GM18867 (cell line): ENCODE measurements around the gene ARID3A.

Source experiments
- ATAC-seq: cut with Tn5 transposase; IDR thresholded peaks from one replicate; pipeline ENCODE4 v1.9.1; 2021; ENCODE audit warnings: mild to moderate bottlenecking, moderate library complexity; ENCODE audit not compliant: unreplicated experiment

Gene ARID3A

DNA sequence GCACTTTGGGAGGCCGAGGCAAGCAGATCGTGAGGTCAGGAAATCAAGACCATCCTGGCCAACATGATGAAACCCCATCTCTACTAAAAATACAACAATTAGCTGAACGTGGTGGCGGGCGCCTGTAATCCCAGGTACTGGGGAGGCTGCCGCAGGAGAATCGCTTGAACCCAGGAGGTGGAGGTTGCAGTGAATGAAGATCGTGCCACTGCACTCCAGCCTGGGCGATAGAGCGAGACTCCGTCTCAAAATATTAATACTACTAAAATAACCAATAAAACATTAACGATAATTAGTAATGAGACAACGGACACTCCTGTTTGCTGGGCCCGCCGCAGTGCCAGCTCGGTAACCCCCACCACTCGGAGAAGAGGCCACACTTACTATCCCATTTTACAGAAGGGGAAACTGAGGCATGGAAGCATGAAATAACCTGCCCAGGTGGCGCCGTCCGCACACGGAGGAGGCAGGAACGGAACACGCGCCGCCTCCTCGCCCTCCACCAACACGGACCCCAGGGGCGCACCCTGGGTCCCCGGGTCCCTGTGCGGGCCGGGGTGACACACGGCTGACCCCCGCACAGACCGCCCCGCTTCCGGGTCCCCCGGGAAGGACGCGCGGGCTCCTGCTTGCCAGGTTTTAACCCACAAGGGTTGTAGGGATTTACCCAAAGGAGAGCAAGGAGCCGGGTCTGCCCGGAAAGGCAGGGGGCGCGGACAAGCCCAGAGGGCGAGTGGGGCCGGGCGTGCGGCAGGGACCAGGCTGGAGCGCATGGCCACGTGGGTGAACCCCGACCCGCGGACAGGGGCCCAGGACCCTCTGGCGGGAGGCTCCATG lies 14.4 kb upstream of the ARID3A start:
- no peak for ATAC-seq

DNA sequence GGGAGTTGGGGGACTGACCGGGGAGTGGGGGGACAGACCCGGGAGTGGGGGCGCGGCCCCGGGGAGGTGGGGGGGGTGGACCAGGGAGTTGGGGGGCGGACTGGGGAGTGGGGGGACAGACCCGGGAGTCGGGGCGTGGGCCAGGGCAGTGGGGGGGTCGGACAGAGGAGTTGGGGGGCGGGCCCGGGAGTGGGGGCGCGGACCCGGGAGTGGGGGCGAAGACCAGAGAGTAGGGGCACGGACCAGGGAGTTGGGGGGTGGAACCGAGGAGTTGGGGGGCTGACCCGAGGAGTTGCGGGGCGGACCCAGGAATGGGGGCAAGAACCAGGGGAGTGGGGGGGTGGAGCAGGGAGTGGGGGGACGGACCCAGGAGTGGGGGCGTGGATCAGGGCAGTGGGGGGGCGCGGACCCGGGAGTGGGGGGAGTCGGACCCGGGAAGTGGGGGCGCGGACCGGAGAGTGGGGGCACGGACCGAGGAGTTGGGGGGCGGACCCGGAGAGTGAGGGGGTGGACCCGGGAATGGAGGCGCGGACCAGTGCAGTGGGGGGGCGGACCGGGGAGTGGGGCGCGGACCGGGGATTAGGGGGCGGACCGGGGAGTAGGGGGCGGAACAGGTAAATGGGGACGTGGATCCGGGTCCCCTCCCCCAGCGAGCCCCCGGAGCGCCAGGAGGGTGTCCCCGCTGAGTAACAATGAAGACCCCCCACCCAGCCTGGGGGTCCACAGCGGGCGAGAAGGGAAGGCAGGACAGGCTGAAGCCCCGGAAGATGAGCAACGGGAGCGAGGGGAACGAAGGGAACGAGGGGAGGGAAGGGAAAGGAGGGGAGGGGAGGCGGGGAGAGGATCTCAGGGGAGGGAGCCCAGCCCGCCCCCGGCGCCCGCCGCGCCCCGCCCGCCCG lies 13.4 kb upstream of the ARID3A start:
- ATAC-seq: no peak

DNA sequence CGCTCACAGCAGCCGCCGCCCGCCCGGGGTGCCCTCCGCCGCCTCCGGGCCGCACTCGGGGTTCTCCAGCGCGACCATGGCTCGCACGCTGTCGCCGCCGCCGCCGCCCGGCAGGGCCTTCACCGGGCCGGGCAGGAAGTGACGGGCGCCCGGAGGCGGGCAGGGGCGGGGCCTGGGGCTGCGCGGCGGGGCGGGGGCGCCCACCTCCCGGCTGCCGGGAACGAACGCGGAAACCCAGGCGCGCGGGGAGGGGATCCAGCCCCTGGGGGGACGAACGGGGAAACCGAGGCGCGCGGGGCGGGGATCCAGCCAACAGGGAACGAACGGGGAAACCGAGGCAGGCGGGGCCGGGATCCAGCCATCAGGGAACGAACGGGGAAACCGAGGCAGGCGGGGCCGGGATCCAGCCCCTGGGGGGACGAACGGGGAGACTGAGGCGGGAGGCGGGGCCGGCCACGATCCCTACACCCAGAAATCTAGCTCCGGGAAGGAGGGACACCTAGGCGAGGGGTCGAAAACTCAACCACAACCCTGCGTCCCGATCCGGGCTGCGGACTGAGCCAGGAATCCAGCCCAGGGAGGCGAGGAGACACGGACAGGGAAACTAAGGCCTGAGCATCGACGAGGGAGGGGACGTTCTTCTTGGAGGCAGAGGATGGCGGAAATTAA lies 12.6 kb upstream of the ARID3A start, which contains the start of gene R3HDM4:
Gene R3HDM4, minus strand, starts transcription at position 140 of the 669 bp plus-strand sequence. Its CDS starts 62 bp downstream, at position 78.
- peak; percentile 51 for ATAC-seq

DNA sequence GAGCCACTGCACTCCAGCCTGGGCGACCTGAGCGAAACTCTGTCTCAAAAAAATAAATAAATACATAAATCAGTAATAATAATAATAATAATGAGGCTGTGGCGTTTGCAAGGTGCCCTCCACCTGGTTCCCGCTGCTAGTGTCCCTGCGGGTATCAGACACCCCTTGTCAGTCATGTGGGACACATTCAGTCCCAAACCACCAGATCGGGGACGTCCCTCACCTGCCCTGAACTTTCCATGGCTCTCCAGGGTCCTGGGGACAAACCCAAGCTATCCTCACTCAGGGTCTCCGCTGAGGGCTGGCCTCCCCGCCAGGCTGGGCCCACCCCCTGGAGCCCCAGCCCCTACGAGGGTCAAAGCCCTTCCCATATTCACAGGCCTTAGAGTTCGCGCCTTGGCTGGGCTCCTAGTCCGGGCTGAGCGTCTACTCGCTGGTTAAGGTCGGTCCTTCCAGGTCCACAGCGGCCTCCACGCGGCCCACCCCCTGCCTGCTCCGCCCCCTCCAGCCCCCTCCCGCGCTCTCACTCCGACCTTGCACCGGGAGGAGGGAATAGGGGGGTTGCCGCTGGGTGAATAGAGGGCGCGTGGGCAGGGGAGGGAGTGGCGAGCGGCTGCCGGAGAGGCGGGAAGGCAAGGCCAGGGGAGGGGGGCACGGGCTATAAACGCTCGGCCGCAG lies 9.1 kb upstream of the ARID3A start:
- no peak for ATAC-seq

DNA sequence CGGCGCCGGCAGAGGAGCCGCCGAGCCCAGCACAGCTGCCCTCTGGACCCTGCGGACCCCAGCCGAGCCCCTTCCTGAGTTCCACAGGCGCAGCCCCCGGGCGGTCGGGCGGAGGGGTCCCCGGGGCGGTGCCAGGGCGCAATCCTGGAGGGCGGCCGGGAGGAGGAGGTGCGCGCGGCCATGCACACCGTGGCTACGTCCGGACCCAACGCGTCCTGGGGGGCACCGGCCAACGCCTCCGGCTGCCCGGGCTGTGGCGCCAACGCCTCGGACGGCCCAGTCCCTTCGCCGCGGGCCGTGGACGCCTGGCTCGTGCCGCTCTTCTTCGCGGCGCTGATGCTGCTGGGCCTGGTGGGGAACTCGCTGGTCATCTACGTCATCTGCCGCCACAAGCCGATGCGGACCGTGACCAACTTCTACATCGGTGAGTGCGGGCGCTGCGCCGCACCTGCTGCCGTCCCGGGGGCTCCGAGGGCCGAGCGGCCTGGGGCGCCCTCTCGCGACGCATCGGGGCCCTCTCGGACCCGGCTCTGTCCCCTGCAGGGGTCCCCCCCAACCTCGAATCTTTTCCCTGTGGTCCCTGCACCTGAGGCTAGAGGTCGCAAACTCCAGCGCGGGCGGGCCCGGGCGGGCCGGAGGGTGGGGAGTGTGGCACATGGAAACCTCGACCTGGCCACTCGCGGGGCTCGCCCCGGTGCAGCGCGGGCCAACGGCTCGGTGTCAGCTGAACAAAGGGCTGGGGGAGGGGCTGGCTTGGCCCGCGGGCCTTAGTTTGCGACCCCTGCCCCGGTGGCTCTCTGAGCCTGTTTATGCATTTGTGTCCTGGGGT lies 8.3 kb upstream of the ARID3A start, which contains the start of gene KISS1R:
Gene KISS1R, plus strand, starts transcription at position 11 of the 829 bp plus-strand sequence. Its CDS starts 170 bp downstream, at position 181.
- no peak for ATAC-seq

DNA sequence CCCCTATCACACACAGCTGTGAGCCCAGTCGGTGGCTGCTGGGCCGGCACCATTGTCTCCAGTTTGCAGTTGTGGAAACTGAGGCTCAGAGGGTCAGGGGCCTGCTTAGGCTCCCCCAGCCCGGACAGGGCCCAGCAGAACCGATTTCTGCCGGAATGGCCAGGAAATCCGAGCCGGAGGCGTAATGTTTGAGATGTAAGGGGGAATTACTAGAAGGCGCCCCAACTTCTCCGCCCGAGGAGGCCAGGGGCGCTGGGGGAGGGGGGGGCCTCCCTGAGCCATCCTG lies 7.7 kb upstream of the ARID3A start:
- ATAC-seq: no peak

DNA sequence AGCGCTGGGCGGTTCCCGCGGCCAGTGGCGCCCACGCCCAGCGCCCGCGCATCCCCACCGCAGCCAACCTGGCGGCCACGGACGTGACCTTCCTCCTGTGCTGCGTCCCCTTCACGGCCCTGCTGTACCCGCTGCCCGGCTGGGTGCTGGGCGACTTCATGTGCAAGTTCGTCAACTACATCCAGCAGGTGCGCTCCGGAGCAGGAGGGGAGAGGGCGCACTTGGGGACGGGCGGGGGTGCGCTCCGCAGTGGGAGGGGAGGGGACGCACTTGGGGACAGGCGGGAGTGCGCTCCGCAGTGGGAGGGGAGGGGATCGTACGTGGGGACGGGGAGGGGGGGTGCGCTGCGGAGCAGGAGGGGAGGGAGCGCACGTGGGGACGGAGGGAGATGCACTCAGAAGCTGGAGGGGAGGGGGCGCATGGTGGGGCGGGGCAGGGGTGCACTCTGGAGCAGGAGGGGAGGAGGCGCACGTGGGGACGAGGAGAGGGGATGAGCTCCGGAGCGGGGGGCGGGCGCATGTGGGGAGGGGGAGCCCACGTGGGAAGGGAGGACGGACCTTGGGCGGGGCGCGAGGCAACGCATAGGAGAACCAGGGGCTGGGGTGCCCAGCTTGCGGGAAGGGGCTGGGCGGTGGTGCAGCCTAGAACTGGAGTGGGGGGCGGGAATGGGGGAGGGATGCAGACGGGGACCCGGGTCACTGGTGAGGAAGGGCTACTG lies 7.2 kb upstream of the ARID3A start:
- ATAC-seq: no peak

DNA sequence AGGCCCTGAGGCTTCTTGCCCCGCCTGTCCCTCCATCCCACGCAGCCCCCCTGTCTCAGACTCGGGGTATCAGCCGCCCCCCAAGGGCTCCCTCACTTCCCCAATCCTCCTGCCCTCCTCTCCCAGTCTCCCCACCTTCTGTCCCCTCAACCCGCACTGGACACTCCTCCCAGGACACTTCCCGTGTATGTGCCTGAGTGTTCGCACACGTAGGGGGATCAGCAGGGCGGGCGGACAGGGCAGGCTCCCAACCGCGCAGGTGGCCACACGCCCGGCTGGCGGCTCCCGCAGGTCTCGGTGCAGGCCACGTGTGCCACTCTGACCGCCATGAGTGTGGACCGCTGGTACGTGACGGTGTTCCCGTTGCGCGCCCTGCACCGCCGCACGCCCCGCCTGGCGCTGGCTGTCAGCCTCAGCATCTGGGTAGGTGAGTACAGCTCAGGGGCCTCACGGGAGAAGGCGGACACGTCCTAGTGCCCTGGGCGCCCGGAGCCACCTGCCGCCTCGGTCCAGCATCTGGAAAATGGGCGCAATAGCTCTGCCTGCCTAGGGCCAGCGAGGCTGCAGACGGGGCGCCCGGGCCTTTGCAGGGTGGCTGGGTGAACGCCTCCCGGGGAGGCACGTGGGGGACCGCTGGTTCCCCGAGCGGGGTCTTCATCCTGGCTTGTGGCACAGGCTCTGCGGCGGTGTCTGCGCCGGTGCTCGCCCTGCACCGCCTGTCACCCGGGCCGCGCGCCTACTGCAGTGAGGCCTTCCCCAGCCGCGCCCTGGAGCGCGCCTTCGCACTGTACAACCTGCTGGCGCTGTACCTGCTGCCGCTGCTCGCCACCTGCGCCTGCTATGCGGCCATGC lies 6.4 kb upstream of the ARID3A start:
- no peak for ATAC-seq

DNA sequence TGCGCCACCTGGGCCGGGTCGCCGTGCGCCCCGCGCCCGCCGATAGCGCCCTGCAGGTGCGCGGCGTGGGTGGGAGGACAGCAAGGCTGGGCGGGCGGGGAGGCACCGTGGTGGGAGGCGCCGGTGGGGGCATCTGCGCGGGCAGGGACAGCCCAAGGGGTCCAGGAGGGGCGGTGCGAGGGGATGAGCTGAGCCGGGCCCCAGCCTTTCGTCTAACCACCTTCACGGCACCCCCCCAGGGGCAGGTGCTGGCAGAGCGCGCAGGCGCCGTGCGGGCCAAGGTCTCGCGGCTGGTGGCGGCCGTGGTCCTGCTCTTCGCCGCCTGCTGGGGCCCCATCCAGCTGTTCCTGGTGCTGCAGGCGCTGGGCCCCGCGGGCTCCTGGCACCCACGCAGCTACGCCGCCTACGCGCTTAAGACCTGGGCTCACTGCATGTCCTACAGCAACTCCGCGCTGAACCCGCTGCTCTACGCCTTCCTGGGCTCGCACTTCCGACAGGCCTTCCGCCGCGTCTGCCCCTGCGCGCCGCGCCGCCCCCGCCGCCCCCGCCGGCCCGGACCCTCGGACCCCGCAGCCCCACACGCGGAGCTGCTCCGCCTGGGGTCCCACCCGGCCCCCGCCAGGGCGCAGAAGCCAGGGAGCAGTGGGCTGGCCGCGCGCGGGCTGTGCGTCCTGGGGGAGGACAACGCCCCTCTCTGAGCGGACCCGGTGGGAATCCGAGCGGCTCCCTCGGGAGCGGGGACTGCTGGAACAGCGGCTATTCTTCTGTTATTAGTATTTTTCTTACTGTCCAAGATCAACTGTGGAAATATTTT lies 5.6 kb upstream of the ARID3A start:
- no peak for ATAC-seq

DNA sequence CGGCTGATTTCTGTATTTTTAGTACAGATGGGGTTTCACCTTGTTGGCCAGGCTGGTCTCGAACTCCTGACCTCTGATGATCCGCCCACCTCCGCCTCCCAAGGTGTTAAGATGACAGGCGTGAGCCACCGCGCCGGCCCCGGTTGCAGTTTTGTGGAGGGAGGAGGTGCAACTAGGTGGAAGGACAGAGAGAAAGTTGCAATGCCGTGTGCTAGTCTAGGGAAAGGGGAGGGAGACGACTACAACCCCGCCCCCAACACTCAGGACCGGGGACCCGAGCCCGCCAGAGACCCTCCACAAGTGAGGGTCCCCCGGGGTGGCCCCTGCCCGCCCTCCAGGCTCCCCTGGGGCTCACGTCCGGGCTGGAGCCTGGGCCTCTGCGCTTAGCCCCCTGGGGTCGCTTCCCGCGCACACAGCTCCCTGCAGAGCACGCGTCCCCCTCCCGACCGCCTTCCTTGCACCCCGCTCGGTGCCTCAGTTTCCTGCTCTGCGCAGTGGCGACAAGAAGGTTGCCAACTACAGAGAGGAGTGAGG lies 1.2 kb upstream of the ARID3A start:
- no peak for ATAC-seq

DNA sequence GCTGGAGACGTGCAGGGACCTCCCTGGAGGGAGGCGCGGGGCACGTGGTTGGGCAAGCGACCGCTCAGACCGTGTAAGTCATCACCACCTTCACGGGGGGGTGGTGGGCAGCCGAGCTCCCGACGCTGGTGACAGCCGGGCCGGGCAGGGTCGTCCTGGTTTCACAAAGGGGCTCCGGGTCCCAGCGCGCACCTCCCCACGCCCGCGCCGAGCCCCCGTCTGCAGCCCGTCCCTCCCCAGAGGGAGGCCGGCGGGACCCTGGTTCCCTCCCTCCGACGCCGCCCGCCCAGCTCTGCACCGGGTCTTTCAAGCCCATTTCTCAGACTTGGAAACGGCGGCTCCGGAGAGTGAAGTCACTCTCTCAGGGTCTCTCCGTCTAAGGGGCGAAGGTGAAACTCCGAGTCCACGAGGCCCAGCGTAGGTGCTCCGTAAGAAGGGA lies 729 bp upstream of the ARID3A start:
- peak; percentile 37 for ATAC-seq

DNA sequence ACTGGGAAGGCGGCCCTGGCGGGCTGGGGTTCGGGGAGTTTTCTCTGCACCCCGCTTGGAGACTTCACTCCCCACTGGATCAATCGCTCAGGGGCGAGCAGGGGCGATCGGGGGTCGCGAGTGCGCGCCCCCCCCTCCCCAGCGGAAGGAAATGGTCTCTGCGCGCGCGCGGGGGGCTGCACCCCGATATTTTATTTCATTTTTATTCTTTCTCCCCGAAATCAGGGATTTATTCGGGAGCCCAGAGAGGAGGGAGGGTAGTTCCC lies 421 bp downstream of the ARID3A start:
- no peak for ATAC-seq

DNA sequence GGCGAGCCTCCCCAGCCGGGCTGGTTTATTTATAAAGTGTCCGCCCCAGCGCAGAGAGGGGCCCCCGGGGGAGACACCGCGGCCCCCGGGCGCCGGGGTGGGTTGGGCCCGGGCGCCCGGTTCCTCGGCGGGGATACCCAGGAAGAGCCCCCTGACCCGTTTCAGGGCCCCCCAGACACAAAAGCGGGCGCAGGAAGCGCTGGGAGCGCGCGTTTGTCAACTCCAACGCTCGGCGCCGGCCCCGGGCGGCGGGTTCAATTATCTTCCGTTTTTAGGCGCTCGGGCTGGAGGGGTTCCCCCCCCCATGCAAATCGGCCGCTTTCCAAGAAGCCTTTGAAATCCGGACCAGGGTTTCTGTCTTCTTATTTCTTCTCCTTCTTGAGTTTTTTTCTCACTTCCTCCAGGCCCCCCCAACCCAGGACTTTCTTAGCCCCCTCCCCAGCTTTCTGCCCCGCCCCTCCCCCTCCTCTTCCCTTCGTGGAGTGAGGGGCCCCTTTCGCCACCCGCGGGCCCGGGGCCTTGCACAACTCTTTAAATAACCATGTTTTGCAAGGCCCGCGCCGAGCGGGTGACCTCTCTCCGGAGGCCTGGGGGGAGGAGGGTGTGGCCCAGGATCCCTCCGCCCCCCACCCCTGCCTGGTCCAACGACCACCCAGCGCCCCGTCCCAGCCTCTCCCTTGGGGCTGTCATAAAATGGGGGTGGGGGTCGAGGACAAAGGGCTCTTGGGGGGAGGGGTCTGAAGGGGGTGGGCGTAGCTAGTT lies 935 bp downstream of the ARID3A start:
- no peak for ATAC-seq

DNA sequence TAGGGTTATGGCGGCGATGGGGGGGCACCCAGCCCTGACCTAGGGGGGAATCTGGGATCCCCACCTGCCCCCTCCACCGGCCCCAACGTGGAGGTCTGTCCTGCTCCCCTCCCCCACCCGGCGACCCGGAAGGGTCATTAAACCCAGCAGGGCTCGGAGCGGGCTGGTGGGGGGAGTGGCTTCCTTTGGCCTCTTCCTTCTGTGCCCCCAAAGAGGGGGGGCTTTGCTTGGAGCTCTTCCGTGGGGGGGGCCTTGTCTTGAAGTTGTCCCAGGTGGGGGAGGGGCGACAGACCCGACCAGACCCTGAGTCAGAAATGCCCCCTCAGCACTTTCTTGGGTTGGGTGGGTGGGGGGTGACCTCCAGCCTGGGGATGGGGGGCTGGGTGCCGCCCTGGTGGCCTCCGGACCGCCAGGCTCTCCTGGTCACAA lies 1.5 kb downstream of the ARID3A start:
- ATAC-seq: no peak

DNA sequence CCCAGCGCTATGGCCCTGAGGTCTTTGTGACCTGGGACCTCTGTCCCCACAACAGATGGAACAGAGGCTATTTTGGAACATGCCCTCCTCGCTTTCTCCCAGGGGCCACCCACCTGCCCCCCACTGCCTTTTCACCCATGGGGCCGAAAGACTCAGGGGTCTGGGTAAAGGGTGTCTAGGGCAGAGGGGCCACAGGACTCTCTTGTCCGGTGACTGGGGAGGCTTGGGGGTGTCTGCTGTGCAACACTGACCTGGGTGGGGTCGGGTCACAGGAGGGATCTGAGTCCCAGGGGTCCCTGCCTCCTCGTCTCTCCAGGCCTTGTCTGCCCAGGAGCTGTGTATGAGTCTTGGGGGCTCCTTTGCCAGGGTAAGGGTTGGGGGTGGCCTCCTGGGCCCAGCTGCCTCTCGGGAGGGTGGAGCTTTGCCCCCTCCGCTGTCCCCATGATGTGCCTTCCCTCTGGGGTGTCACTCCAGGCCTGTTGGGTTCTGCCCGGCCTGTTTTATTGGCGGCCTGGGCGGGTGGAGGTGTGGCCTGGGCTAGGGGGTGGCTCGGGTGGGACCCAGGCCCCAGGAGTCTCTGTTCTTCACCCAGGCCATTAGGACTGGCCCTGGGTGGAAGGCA lies 2.1 kb downstream of the ARID3A start:
- no peak for ATAC-seq

DNA sequence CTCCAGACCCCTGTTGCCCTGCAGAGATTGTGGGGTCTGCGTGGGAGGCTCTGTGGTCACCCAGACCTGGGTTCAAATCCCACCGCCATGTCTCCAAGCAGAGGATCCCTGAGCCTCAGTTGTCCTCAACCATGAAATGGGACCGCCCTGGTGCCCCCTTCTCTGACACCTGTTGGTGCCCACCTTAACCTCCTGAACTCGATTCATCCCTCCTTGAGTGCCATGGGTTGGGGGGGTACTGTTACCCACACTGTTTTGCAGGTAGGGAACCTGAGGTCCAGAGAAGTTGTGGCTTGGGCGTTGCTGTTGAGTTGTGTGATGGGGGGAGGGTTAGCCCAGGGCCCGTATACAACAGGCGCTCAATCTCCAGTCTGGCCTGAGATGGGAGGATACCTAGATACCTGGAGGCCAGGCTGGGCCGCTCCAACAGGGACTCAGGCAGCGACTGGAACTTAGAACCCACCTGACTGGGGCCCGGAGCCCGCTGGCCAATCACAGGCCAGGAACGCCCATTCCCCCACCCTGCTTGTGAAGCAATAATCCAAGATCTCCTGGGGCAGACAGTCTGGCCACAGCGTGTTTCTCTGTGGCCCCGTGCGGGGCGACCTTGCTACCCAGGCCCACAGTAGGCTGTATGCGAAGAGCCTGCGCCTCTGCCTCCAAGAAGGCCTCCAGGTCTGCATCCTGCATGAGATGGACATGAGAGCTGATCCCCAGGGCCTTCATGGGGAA lies 2.8 kb downstream of the ARID3A start:
- no peak for ATAC-seq
